ENCODE data around the gene AMZ2.
"Not testable (repeated sequence)": the region's sequence is repeated elsewhere in the genome, so short reads cannot be mapped to it uniquely, and the experiment has no call there.

DNA sequence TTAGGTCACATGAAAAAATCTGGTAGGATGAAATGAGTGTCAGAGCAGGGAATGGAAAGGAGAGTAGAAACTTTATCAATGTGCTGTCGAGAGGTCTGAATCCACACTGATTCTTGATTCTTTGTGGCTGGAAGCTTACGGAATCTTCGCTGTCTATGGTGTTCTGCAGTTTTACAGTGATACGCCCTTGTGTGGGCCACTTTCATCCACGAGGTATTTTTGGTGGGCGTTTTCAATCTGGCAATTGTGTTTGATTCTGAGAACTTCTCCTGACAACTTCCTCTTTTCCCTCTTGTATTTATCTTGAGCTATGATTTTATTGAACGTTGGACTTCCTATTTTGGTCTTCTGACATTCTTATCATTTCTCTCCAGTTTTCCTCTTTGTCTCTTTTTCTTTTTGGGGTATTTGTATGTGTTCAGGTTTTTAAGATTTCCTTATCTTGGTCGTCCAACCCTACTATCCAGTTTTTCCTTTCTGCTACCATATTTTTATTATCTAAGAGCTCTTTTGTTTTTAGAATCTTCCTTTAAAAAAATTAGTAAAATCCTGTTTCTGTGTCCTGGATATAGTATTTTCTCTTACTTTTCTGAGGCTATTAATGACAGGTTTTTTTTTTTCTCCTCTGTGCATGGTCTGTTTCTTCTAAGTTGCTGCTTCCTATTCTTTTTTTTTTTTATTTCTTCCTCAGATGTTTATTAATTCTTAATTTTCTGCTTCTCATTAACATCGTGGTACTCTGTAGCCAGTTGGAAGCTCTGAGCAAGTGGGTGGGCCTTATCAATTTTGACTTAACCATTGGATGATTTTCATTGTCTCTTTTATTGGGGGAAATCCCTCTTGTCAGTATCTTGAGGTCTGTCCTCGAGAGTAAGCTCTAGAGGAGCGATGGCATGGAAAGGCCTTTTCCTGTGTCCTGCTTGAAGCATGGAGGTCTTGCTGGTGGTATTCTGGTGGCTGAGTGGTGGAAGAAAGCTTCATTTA is 34.1 kb upstream of the AMZ2 start:
- TF ChIP-seq CTCF, POLR2A (IDR thresholded peaks at IDR 0.05): not testable (repeated sequence)

Data from uterus (tissue), 2 donors.